HG03097 (cell line): ENCODE measurements around the gene DHRS2.

Experiments used
- ATAC-seq: cut with Tn5 transposase; IDR thresholded peaks from one replicate; pipeline ENCODE4 v1.9.1; 2021; ENCODE audit not compliant: unreplicated experiment, low FRiP score

The DHRS2 gene

GRCh38 chr14:23610815-23611289 is 25.3 kb upstream of the DHRS2 start:
- ATAC-seq: no peak

GRCh38 chr14:23612354-23612732 is 23.8 kb upstream of the DHRS2 start:
- no peak for ATAC-seq

- ATAC-seq: no peak
Observed at GRCh38 chr14:23612802-23613201, 23.4 kb upstream of the DHRS2 start.

- no peak for ATAC-seq
Observed at GRCh38 chr14:23613242-23614070, 22.7 kb upstream of the DHRS2 start.

- no peak for ATAC-seq
Observed at GRCh38 chr14:23614395-23614828, 21.8 kb upstream of the DHRS2 start.

- no peak for ATAC-seq
Observed at GRCh38 chr14:23615856-23616255, 20.3 kb upstream of the DHRS2 start.

- no peak for ATAC-seq
Observed at GRCh38 chr14:23617539-23617938, 18.6 kb upstream of the DHRS2 start.

GRCh38 chr14:23618415-23618988 is 17.7 kb upstream of the DHRS2 start:
- no peak for ATAC-seq

DNA sequence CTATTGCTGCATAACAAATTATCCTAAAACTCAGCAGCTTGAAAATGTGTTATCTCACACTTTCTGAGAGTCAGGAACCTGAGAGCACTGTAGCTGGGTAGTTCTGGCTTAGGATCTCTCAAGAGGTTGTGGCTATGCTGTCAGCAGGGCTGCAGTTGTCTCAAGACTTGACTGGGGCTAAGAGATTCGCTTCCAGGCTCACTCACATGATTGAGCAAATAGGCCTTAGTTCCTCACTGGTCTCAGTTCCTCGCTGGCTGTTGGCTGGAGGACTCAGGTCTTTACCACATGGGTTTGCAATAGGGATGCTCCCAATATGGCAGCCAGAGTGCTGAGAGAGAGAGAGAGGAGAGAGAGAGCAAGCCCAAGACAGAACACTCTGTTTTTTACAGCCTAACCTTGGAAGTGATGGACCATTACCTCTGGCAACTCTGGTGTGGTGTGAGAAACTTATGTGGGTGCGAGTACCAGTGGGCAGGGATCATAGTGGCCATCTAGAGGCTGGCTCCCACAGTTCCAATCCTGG is 15.9 kb upstream of the DHRS2 start:
- no peak for ATAC-seq

GRCh38 chr14:23621204-23621931 is 14.8 kb upstream of the DHRS2 start:
- no peak for ATAC-seq

DNA sequence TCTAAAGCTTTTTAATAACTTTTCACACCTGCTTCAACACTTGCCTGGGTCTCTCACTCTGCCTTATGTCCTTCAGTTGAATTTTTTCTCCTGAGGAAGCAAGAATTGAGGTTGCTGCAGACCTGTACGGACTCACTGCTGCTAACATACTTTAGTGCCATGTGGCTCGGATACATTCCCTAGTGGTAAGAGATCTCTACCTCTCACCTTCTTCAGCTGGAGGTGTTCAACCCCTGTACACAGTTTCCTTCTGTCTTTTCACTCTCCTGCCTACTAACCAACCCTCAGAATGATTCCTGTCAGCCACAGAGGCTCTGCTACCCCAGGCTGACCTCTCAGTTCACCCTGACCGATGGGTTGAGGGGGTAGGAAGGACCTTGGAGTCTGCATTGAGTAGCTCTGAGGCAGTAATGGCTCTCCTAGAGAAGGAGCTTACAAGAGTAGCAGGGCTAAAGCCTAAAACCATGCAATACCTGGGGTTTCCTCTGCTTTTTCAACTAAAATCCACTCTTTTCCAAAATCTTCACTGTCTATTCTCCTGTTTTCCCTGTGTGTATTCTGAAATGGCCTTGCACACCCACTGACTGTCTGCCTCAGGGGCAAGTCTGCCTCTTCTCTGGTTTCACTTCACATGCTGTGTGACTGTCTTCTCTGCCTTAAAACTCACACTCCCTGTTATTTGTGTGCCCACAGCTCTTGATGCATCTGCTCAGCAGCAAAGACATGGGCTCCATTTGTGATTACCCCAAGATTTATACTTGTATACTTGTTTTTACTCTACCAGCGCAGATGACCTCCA is 14.0 kb upstream of the DHRS2 start:
- ATAC-seq: no peak

DNA sequence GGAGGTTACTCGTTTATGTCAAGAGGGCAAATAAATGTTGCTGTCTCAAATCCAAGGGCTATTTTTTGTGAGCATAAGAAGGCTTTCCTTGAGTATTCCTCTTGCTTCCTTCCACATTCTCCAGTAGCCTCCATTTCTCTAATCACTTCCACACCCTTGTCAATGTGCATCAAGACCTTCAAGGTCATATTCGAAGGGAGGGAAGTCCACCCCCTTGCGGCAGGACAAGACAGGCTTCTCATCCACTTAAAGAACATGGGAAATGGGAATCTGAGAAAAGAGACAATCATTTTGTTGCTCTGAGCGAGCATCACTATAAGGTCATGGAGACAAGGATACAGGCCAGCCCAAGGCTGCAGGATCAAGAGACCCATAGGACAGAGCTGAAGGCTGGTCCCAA is 13.2 kb upstream of the DHRS2 start:
- no peak for ATAC-seq

DNA sequence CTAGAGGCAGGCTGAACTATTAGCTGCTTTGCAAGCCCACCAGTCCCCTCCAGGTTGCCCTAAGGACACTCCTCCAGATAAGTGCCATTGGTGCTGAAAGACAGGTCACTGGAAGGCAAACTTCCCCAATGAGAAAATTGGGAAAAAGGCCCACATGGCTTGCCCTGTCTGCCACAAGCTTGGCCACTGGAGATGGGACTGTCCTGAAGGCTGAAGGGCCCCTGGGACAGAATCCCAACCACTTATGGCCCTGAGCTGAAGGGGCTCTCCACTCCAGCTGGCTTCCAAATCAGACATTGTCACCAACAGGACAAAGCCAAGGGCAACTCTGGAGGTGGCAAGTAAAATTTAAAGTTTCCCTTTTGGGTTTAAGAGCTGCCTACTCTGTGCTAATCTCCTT is 12.2 kb upstream of the DHRS2 start:
- no peak for ATAC-seq

- ATAC-seq: no peak
Observed at GRCh38 chr14:23624830-23625404, 11.2 kb upstream of the DHRS2 start.

DNA sequence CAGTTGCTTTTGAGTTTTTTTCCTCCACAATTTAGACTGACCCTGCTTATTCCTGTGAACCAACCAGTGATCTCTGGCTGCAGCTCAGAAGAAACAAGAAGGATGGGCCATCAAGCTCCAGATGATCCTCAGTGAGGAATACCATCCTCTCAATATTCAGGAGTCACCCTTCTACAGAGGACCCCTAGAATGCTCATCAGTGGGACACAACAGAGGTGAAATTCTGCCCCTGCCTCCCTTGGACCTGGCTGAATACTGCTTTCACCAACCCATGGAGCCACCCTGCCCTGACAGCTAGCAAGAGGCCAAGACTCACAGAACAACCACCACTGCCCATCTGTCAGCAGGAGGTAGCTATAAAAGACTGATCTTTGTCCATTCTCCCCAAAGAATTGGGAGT is 9.2 kb upstream of the DHRS2 start:
- no peak for ATAC-seq

GRCh38 chr14:23627961-23628360 is 8.2 kb upstream of the DHRS2 start:
- ATAC-seq: no peak

DNA sequence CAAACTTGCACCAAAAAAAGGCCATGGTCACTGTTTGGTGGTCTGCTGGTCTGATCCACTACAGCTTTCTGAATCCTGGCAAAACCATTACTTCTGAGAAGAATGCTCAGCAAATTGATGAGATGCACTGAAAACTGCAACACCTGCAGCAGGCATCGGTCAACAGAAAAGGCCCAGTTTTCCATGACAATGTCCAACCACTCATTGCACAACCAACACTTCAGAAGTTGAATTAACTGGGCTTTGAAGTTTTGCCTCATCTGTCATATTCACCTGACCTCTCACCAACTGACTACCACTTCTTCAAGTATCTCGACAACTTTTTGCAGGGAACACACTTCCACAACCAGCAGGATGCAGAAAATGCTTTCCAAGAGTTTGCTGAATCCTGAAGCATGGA is 7.0 kb upstream of the DHRS2 start:
- no peak for ATAC-seq

DNA sequence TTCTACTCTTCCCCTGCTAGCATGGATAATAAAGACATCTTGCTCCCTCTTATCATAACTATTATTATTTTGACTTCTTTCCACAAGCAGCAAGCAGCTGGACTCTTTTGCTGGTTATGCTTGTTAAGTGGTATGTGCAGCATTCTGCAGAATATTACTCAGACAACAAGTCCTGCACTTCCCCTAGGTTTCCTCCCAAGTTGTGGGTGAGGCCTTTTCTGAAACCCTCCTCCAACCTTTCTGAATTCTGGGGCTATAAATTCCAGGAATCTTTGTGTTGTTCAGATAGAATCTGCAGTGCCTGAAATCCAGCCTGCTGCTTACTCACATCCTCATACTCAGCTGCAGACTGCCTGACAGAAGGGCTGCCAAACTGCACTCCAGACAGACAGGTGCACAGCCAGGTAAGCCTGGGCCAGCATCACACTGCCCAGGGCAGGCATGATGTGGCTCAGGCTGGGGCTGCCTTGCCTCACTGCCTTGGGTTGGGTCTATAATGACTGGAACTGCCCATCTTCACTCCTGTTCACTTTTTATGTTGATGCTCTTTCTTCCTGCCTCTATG is 6.2 kb upstream of the DHRS2 start:
- no peak for ATAC-seq

GRCh38 chr14:23630687-23631086 is 5.5 kb upstream of the DHRS2 start:
- no peak for ATAC-seq

DNA sequence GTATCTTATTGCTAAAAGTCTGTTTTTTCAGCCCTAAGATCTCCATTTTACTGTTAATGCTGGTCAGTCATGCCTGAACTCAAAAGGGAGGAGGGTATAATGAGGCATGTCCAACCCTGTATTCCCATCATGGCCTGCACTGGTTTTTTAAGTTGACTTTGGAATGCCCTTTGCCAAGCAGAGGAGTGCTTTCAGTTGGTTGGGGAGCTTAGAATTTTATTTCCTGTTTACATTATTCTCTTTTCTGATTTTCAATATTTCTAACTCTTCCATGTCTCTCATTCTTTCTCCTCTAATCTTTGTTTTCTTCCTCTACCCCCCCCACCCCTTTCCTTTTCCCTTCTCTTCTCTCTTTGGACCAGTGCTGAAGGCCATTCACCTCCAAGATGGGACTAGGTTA is 4.9 kb upstream of the DHRS2 start:
- ATAC-seq: no peak
